HepG2 (cell line): ENCODE data around the gene KCTD19. TPM values are rescaled to one million over a fixed set of nuclear protein-coding genes. Genes with fewer than 3 reads are reported as not detected.

Experiments used
- ATF1 ChIP-seq: IDR thresholded peaks from 2 replicates; pipeline ENCODE4 v1.6.1; 2016; ENCODE audit warnings: mild to moderate bottlenecking, control low read depth
- ATRX ChIP-seq: sonication (generic); formaldehyde crosslinking; IDR thresholded peaks from 2 replicates; pipeline ENCODE4 v1.4.0; 2020; ENCODE audit warnings: missing genetic modification reagents, borderline replicate concordance
- CAMTA2 ChIP-seq: sonication (generic); formaldehyde crosslinking; IDR thresholded peaks from 2 replicates; pipeline ENCODE4 v1.4.0; 2020; ENCODE audit warnings: mild to moderate bottlenecking, missing genetic modification reagents, borderline replicate concordance
- CHD4 ChIP-seq: fragments of 200-600 bp; sonication (generic); IDR thresholded peaks from 2 replicates; pipeline ENCODE4 v1.7.0; 2017; ENCODE audit warnings: mild to moderate bottlenecking, low read length, borderline replicate concordance
- GATA4 ChIP-seq: sonication (generic); IDR thresholded peaks from 2 replicates; pipeline ENCODE4 v1.6.1; 2016; ENCODE audit warnings: antibody characterized with exemption, low read depth, borderline replicate concordance
- ISX ChIP-seq: sonication (generic); formaldehyde crosslinking; conservative IDR thresholded peaks from 2 replicates; pipeline ENCODE4 v1.5.0; 2020; ENCODE audit warnings: missing genetic modification reagents
- JUNB ChIP-seq: sonication (generic); formaldehyde crosslinking; IDR thresholded peaks from 2 replicates; pipeline ENCODE4 v1.8.0; 2022; ENCODE audit warnings: missing genetic modification reagents, mild to moderate bottlenecking, borderline replicate concordance
- SSRP1 ChIP-seq: IDR thresholded peaks from 2 replicates; pipeline ENCODE4 v1.6.1; 2016; ENCODE audit warnings: control low read depth
- TOE1 ChIP-seq: sonication (generic); formaldehyde crosslinking; IDR thresholded peaks from 2 replicates; pipeline ENCODE4 v1.4.0; 2020; ENCODE audit warnings: mild to moderate bottlenecking, missing genetic modification reagents
- TRIM24 ChIP-seq: sonication (generic); formaldehyde crosslinking; IDR thresholded peaks from 2 replicates; pipeline ENCODE4 v1.8.0; 2022; ENCODE audit warnings: mild to moderate bottlenecking, missing genetic modification reagents
- ZHX2 ChIP-seq, 2 experiments: sonication (generic) in 1 of 2; formaldehyde crosslinking in 1 of 2; IDR thresholded peaks; 2 replicates each; pipeline versions ENCODE4 v1.6.1 to v1.9.0; 2014 to 2022; ENCODE audit warnings: antibody characterized with exemption in 1 of 2, borderline replicate concordance in 1 of 2, inconsistent platforms in 1 of 2, low read depth in 1 of 2, missing genetic modification reagents in 1 of 2
- ZNF18 ChIP-seq: sonication (generic); formaldehyde crosslinking; IDR thresholded peaks from 2 replicates; pipeline ENCODE4 v1.8.0; 2022; ENCODE audit warnings: mild to moderate bottlenecking, missing genetic modification reagents; ENCODE audit not compliant: insufficient replicate concordance
- ZNF460 ChIP-seq: sonication (generic); formaldehyde crosslinking; IDR thresholded peaks from 2 replicates; pipeline ENCODE4 v1.5.1; 2020; ENCODE audit warnings: missing genetic modification reagents, mild to moderate bottlenecking, borderline replicate concordance
- ZNF503 ChIP-seq: sonication (generic); formaldehyde crosslinking; IDR thresholded peaks from 2 replicates; pipeline ENCODE4 v1.4.0; 2020; ENCODE audit warnings: missing genetic modification reagents
- ZNF629 ChIP-seq: sonication (generic); formaldehyde crosslinking; conservative IDR thresholded peaks from 2 replicates; pipeline ENCODE4 v1.5.0; 2020; ENCODE audit warnings: missing genetic modification reagents
- ZNF678 ChIP-seq: sonication (generic); formaldehyde crosslinking; IDR thresholded peaks from 2 replicates; pipeline ENCODE4 v1.4.0; 2020; ENCODE audit warnings: mild to moderate bottlenecking, missing genetic modification reagents
- ZNF879 ChIP-seq: sonication (generic); formaldehyde crosslinking; IDR thresholded peaks from 2 replicates; pipeline ENCODE4 v1.8.1; 2023; ENCODE audit warnings: missing genetic modification reagents
- ZSCAN22 ChIP-seq: sonication (generic); formaldehyde crosslinking; IDR thresholded peaks from 2 replicates; pipeline ENCODE4 v1.4.0; 2020; ENCODE audit warnings: mild to moderate bottlenecking, missing genetic modification reagents
- polyA plus RNA-seq, 8 experiments: library from polyadenylated mRNA; depleted of rRNA in 3 of 8; stranded (reverse) in 7 of 8; unstranded in 1 of 8; fragments of >200 nt; fragmentation: Illumina TruSeq in 4 of 8; extraction: Trizol in 4 of 8; gene quantifications; 2 replicates each; pipeline versions ENCODE4 v1.2.1 to v1.2.3, GENCODE V29; 2011 to 2016; ENCODE audit warnings: low read depth in 4 of 8, missing spikeins in 1 of 8, mixed read lengths in 1 of 8; ENCODE audit not compliant: insufficient read depth in 1 of 8
- total RNA-seq, 5 experiments: library from RNA; depleted of rRNA; stranded (reverse); fragments of >200 nt; fragmentation: Illumina TruSeq; extraction: Trizol; gene quantifications; 2 replicates each; pipeline ENCODE4 v1.2.3, GENCODE V29; 2016; ENCODE audit warnings: low read depth in 1 of 5
- TF ChIP-seq, protein P1 (sequence below): sonication (generic); formaldehyde crosslinking; IDR thresholded peaks from 2 replicates; pipeline ENCODE4 v1.4.0; 2020; ENCODE audit warnings: mild to moderate bottlenecking, missing genetic modification reagents

KCTD19 gene
- total and polyA plus RNA-seq, 2 of the 13 experiments (the other 11 are each of a cell fraction or from before 2014, with no cell fraction given) = not detected

GRCh38 chr16:67326472-67327309 is at the start of gene KCTD19, which contains the start of gene LRRC36 (continued):
- TF ChIP-seq, protein P1, sequence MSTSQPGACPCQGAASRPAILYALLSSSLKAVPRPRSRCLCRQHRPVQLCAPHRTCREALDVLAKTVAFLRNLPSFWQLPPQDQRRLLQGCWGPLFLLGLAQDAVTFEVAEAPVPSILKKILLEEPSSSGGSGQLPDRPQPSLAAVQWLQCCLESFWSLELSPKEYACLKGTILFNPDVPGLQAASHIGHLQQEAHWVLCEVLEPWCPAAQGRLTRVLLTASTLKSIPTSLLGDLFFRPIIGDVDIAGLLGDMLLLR (CRISPR knock-in tag) = 0 out of 2 replicates have a peak, but pooled peaks have one; percentile 31
- TF ChIP-seq ZSCAN22 (CRISPR knock-in tag) (no peak), CAMTA2 (no peak; the same call in 1 of the 2 replicates), ZNF678 (CRISPR knock-in tag) (no peak), ZHX2 (IDR thresholded peaks at IDR 0.05; ENCODE audit: low read depth) (no peak), ZHX2 (CRISPR knock-in tag; IDR thresholded peaks at IDR 0.05; ENCODE audit: borderline replicate concordance) (no peak), ATF1 (CRISPR knock-in tag) (no peak), CHD4 (0 out of 2 replicates have a peak, but pooled peaks have one; percentile 26), ZNF460 (no peak), TOE1 (no peak; the same call in 1 of the 2 replicates), ZNF18 (CRISPR knock-in tag) (no peak), ISX (CRISPR knock-in tag) (0 out of 2 replicates have a peak, but pooled peaks have one; percentile 23), ATRX (no peak), ZNF879 (CRISPR knock-in tag) (no peak), JUNB (CRISPR knock-in tag) (no peak), SSRP1 (no peak), ZNF503 (CRISPR knock-in tag) (no peak; the same call in 1 of the 2 replicates), GATA4 (no peak), ZNF629 (CRISPR knock-in tag) (0 out of 2 replicates have a peak, but pooled peaks have one; percentile 14), TRIM24 (CRISPR knock-in tag) (no peak)
